H1 (cell line): ENCODE data around the gene RNF182. TPM values are rescaled to one million over a fixed set of nuclear protein-coding genes. Genes with fewer than 3 reads are reported as not detected.

Source experiments
- CTCF ChIA-PET: fragments of 300-600 bp; sonication (Branson Sonifier 250); formaldehyde crosslinking; loops from one replicate; lab custom pipeline; 2021; ENCODE audit not compliant: partially characterized antibody; lab: Charles Lee
- POLR2A ChIA-PET: fragments of 300-600 bp; sonication (Branson Sonifier 250); formaldehyde crosslinking; loops from one replicate; lab custom pipeline; 2021; ENCODE audit warnings: inconsistent platforms; ENCODE audit not compliant: partially characterized antibody; lab: Charles Lee
- DNase-seq, 2 experiments: peaks; one replicate each; pipeline versions ENCODE4 v3.0.0 to v3.0.0-alpha.2; 2010 to 2022; ENCODE audit warnings: low spot score in 2 of 2, low read depth in 1 of 2, mixed read lengths in 1 of 2
- FAIRE-seq: peaks from 2 replicates; lab custom pipeline; 2011; peaks lifted over from hg19 to GRCh38; lab: Jason Lieb, UNC
- H2AFZ ChIP-seq: 2 replicates; pipeline ENCODE4 v1.8.1; 2012; ENCODE audit warnings: low read length, inconsistent platforms
- H2AK5ac ChIP-seq: 2 replicates; pipeline ENCODE4 v1.6.1; 2013; ENCODE audit warnings: low read depth, low read length
- H2BK120ac ChIP-seq: replicated peaks from 2 replicates; pipeline ENCODE3; 2013; ENCODE audit warnings: low read depth, low read length, inconsistent platforms
- H2BK12ac ChIP-seq: 2 replicates; pipeline ENCODE4 v1.6.1; 2013; ENCODE audit warnings: low read depth, low read length
- H2BK15ac ChIP-seq: 2 replicates; pipeline ENCODE4 v1.6.1; 2013; ENCODE audit warnings: low read length
- H2BK20ac ChIP-seq: 2 replicates; pipeline ENCODE4 v1.6.1; 2013; ENCODE audit warnings: low read length
- H2BK5ac ChIP-seq: 2 replicates; pipeline ENCODE4 v1.6.1; 2013; ENCODE audit warnings: low read depth, low read length
- H3K14ac ChIP-seq: 2 replicates; pipeline ENCODE4 v1.6.1; 2013; ENCODE audit warnings: inconsistent platforms; ENCODE audit not compliant: insufficient read length
- H3K18ac ChIP-seq: 2 replicates; pipeline ENCODE4 v1.6.1; 2013; ENCODE audit warnings: low read length; ENCODE audit errors: extremely low read depth
- H3K23ac ChIP-seq: 2 replicates; pipeline ENCODE4 v1.6.1; 2013; ENCODE audit warnings: inconsistent platforms; ENCODE audit not compliant: insufficient read length
- H3K23me2 ChIP-seq: 2 replicates; pipeline ENCODE4 v1.6.1; 2013; ENCODE audit warnings: low read depth, low read length
- H3K27ac ChIP-seq: 2 replicates; pipeline ENCODE4 v1.6.1; 2011; ENCODE audit warnings: low read depth, low read length, inconsistent platforms
- H3K27me3 ChIP-seq, 4 experiments: replicated peaks in 1 of 4; 1 replicate in 1 of 4; 2 replicates in 3 of 4; pipeline versions ENCODE4 v1.6.1 to v1.8.1; 2011 to 2013; ENCODE audit warnings: low read length in 3 of 4, mild to moderate bottlenecking in 3 of 4, inconsistent platforms in 2 of 4, mixed read lengths in 2 of 4, moderate library complexity in 1 of 4; ENCODE audit not compliant: control insufficient read depth in 3 of 4, insufficient read depth in 3 of 4; ENCODE audit errors: extremely low read depth in 1 of 4
- H3K36me3 ChIP-seq, 4 experiments: 2 replicates each; pipeline versions ENCODE4 v1.6.1 to v1.8.1; 2011 to 2013; ENCODE audit warnings: mild to moderate bottlenecking in 4 of 4, low read length in 3 of 4, moderate library complexity in 2 of 4, control low read depth in 1 of 4, inconsistent platforms in 1 of 4; ENCODE audit not compliant: insufficient read depth in 4 of 4, control insufficient read depth in 2 of 4
- H3K4ac ChIP-seq: replicated peaks from 2 replicates; pipeline ENCODE3; 2013; ENCODE audit warnings: low read length, low read depth, mixed read lengths, inconsistent platforms; ENCODE audit not compliant: insufficient read length
- H3K4me1 ChIP-seq, 4 experiments: replicated peaks in 1 of 4; 1 replicate in 1 of 4; 2 replicates in 3 of 4; pipeline versions ENCODE4 v1.6.1 to v1.8.1; 2011 to 2013; ENCODE audit warnings: low read length in 3 of 4, inconsistent platforms in 2 of 4, mixed read lengths in 1 of 4; ENCODE audit not compliant: insufficient read depth in 4 of 4, control insufficient read depth in 3 of 4
- H3K4me2 ChIP-seq, 2 experiments: 2 replicates each; pipeline versions ENCODE4 v1.6.1 to v1.8.1; 2011 to 2013; ENCODE audit warnings: low read depth in 2 of 2, low read length in 2 of 2, control low read depth in 1 of 2, inconsistent platforms in 1 of 2, mild to moderate bottlenecking in 1 of 2; ENCODE audit not compliant: insufficient read depth in 1 of 2
- H3K4me3 ChIP-seq, 4 experiments: fragments of 200-600, 300-600 bp in 1 of 4; sonication (generic), shearing (Covaris generic), sonication (Bioruptor Twin) in 1 of 4; 2 replicates each; pipeline versions ENCODE4 v1.5.1 to v1.8.1; 2011 to 2016; ENCODE audit warnings: low read length in 4 of 4, low read depth in 3 of 4, control low read depth in 2 of 4, inconsistent platforms in 2 of 4, mild to moderate bottlenecking in 2 of 4, mixed read lengths in 1 of 4, moderate library complexity in 1 of 4; ENCODE audit not compliant: insufficient read depth in 2 of 4; ENCODE audit errors: extremely low read depth in 1 of 4
- H3K56ac ChIP-seq: replicated peaks from 2 replicates; pipeline ENCODE3; 2013; ENCODE audit warnings: low read depth, mild to moderate bottlenecking, mixed read lengths, low read length, inconsistent platforms; ENCODE audit not compliant: insufficient read length
- H3K79me1 ChIP-seq: 2 replicates; pipeline ENCODE4 v1.6.1; 2013; ENCODE audit warnings: low read depth, low read length, control low read depth
- H3K79me2 ChIP-seq, 2 experiments: 2 replicates each; pipeline versions ENCODE4 v1.6.1 to v1.8.1; 2012 to 2013; ENCODE audit warnings: low read length in 2 of 2, mild to moderate bottlenecking in 2 of 2, inconsistent platforms in 1 of 2; ENCODE audit not compliant: insufficient read depth in 2 of 2, control insufficient read depth in 1 of 2
- H3K9ac ChIP-seq, 4 experiments: replicated peaks in 1 of 4; 1 replicate in 1 of 4; 2 replicates in 3 of 4; pipeline versions ENCODE4 v1.6.1 to v1.8.1; 2011 to 2013; ENCODE audit warnings: low read depth in 3 of 4, low read length in 3 of 4, control low read depth in 2 of 4, mild to moderate bottlenecking in 2 of 4, moderate library complexity in 2 of 4, inconsistent platforms in 1 of 4; ENCODE audit errors: extremely low read depth in 1 of 4
- H3K9me3 ChIP-seq, 2 experiments: 2 replicates each; pipeline versions ENCODE4 v1.6.1 to v1.8.1; 2012 to 2013; ENCODE audit warnings: mild to moderate bottlenecking in 2 of 2, moderate library complexity in 2 of 2, control low read depth in 1 of 2, inconsistent platforms in 1 of 2, low read depth in 1 of 2, low read length in 1 of 2, mixed read lengths in 1 of 2; ENCODE audit not compliant: insufficient read depth in 2 of 2
- H4K20me1 ChIP-seq, 2 experiments: replicated peaks in 1 of 2; 2 replicates each; pipeline versions ENCODE3 to v1.8.1; 2011 to 2013; ENCODE audit warnings: inconsistent platforms in 2 of 2, low read length in 2 of 2, mild to moderate bottlenecking in 1 of 2; ENCODE audit not compliant: insufficient read depth in 2 of 2, control insufficient read depth in 1 of 2
- H4K5ac ChIP-seq: 2 replicates; pipeline ENCODE4 v1.6.1; 2013; ENCODE audit warnings: low read length, low read depth, mixed read lengths, inconsistent platforms; ENCODE audit not compliant: insufficient read length
- H4K8ac ChIP-seq: 2 replicates; pipeline ENCODE4 v1.8.0; 2013; ENCODE audit warnings: mild to moderate bottlenecking, moderate library complexity, low read length, inconsistent platforms; ENCODE audit not compliant: insufficient read depth; ENCODE audit errors: extremely low read depth
- H4K91ac ChIP-seq: replicated peaks from 2 replicates; pipeline ENCODE3; 2013; ENCODE audit warnings: low read length, mixed read lengths, inconsistent platforms; ENCODE audit not compliant: insufficient read length
- CBX5 ChIP-seq: fragments of 300-800, 300-1000 bp; sonication (generic); IDR thresholded peaks from 2 replicates; pipeline ENCODE4 v1.7.1; 2016; ENCODE audit warnings: antibody characterized with exemption, low read length, low read depth
- CEBPB ChIP-seq: IDR thresholded peaks from 2 replicates; pipeline ENCODE4 v1.6.1; 2012; ENCODE audit warnings: low read depth, low read length
- EGR1 ChIP-seq: IDR thresholded peaks from 2 replicates; pipeline ENCODE4 v1.6.1; 2011; ENCODE audit warnings: low read depth, low read length, borderline replicate concordance
- GTF2F1 ChIP-seq: IDR thresholded peaks from 2 replicates; pipeline ENCODE4 v1.6.1; 2012; ENCODE audit warnings: low read depth, low read length, improper control_type of control experiment, borderline replicate concordance
- HDAC2 ChIP-seq, 2 experiments: fragments of 300-600 bp in 1 of 2; sonication (generic) in 1 of 2; IDR thresholded peaks; 2 replicates each; pipeline ENCODE4 v1.6.1; 2011 to 2012; ENCODE audit warnings: low read depth in 2 of 2, low read length in 2 of 2, mild to moderate bottlenecking in 2 of 2, moderate library complexity in 2 of 2, borderline replicate concordance in 1 of 2, inconsistent platforms in 1 of 2
- KDM1A ChIP-seq: fragments of 200-600, 300-600 bp; sonication (generic); IDR thresholded peaks from 2 replicates; pipeline ENCODE4 v1.7.1; 2016; ENCODE audit warnings: mild to moderate bottlenecking, low read length, borderline replicate concordance
- MAX ChIP-seq: IDR thresholded peaks from 2 replicates; pipeline ENCODE4 v1.6.1; 2012; ENCODE audit warnings: inconsistent platforms
- POLR2AphosphoS5 ChIP-seq: IDR thresholded peaks from 2 replicates; pipeline ENCODE4 v1.6.1; 2011; ENCODE audit warnings: low read depth, low read length
- SP2 ChIP-seq: IDR thresholded peaks from 2 replicates; pipeline ENCODE4 v1.6.1; 2012; ENCODE audit warnings: mild to moderate bottlenecking, low read length, inconsistent platforms
- TAF1 ChIP-seq: IDR thresholded peaks from 2 replicates; pipeline ENCODE4 v1.6.1; 2011; ENCODE audit warnings: mild to moderate bottlenecking, low read depth, low read length
- TAF7 ChIP-seq: optimal IDR thresholded peaks from 2 replicates; pipeline ENCODE3; 2011; ENCODE audit warnings: low read depth, mild to moderate bottlenecking, inconsistent platforms, low read length, moderate library complexity, borderline replicate concordance
- ZNF274 ChIP-seq: IDR thresholded peaks from 2 replicates; pipeline ENCODE4 v1.7.0; 2012; ENCODE audit warnings: low read length, borderline replicate concordance; ENCODE audit errors: extremely low read depth
- WGBS, 2 experiments: shearing (Covaris generic) in 1 of 2; methylation state at CpG; one replicate each; pipeline versions ENCODE4 v1.1.6 to v1.1.7; 2013 to 2015; ENCODE audit warnings: low lambda C conversion rate in 2 of 2, mixed read lengths in 2 of 2, inconsistent platforms in 1 of 2, low coverage in 1 of 2, missing lambda C conversion rate in 1 of 2; ENCODE audit not compliant: insufficient replicate concordance in 2 of 2, insufficient coverage in 1 of 2, insufficient read length in 1 of 2; ENCODE audit errors: extremely low coverage in 1 of 2, missing lambda C conversion rate in 1 of 2; 5-methylcytosine and 5-hydroxymethylcytosine counted together
- polyA plus RNA-seq, 7 experiments: library from polyadenylated mRNA; depleted of rRNA in 3 of 7; stranded (reverse) in 5 of 7; unstranded in 2 of 7; fragments of >200 nt in 5 of 7; fragments of 200-250 nt in 2 of 7; gene quantifications; 1 replicate in 5 of 7; 2 replicates in 1 of 7; 4 replicates in 1 of 7; pipeline versions ENCODE4 v1.2.1 to v1.2.3, GENCODE V29; 2011 to 2013; ENCODE audit warnings: missing spikeins in 2 of 7, mixed read lengths in 2 of 7
- total RNA-seq: library from RNA; stranded (reverse); fragmentation: NEBNext Ultra II Directional; extraction: Animal tissue kit (Norgen Biotek cat#: 25700); gene quantifications from 2 replicates; pipeline ENCODE4 v1.2.1, GENCODE V29; 2021

Gene RNF182
- total and polyA plus RNA-seq, 2 of the 8 experiments (the other 6 are each of a cell fraction or from before 2014, with no cell fraction given) = 6.2 to 10.7 TPM

GRCh38 chr6:13979284-13980171 is 54.8 kb downstream of the RNF182 start:
- H3K4me3 ChIP-seq = no peak overlapping the region
- H2AFZ ChIP-seq = no peak overlapping the region
- H2BK120ac ChIP-seq = no peak overlapping the region
- H3K56ac ChIP-seq = no peak overlapping the region
- no peak overlapping the region for H4K5ac ChIP-seq
- DNase-seq (no peak), FAIRE-seq (no peak)
- peaks cover 0 to 8% (median 3%) of the 10 kb centered on the region in 4 experiments; a peak in 3 of 7 replicates for H3K4me1 ChIP-seq
- H3K9me3 ChIP-seq = no peaks in the 10 kb centered on the region
- H3K14ac ChIP-seq = no peak overlapping the region
- H3K9ac ChIP-seq = no peak overlapping the region
- H3K4ac ChIP-seq = no peak overlapping the region
- H2BK5ac ChIP-seq = no peak overlapping the region
- no peaks in the 10 kb centered on the region for H3K27me3 ChIP-seq
- no peak overlapping the region for H3K23ac ChIP-seq
- H3K79me1 ChIP-seq = no peaks in the 10 kb centered on the region
- ChIA-PET CTCF (interaction anchor here (1.1 kb wide), 1 partner anchor 24 kb away, joined by 4 read pairs; no protein-coding TSS in a partner anchor), POLR2A (no interaction called here)
- H2BK15ac ChIP-seq = no peak overlapping the region
- H3K23me2 ChIP-seq = no peaks in the 10 kb centered on the region
- H3K4me2 ChIP-seq = no peak overlapping the region
- no peak overlapping the region for H3K27ac ChIP-seq
- WGBS, 2 experiments = 90 to 100% methylated on average over 1 to 9 of the region's 9 CpGs
- no peak overlapping the region for H4K8ac ChIP-seq
- H3K18ac ChIP-seq = no peak overlapping the region
- H4K91ac ChIP-seq = no peak overlapping the region
- no peaks in the 10 kb centered on the region for H4K20me1 ChIP-seq
- H3K36me3 ChIP-seq = peaks cover 0 to 4% (median 0%) of the 10 kb centered on the region in 4 experiments; a peak in 3 of 8 replicates
- no peak overlapping the region for H2AK5ac ChIP-seq
- H2BK12ac ChIP-seq = no peak overlapping the region
- no peaks in the 10 kb centered on the region for H3K79me2 ChIP-seq
- no peak overlapping the region for H2BK20ac ChIP-seq
- TF ChIP-seq CEBPB (no peak), ZNF274 (no peak), MAX (no peak), GTF2F1 (no peak), SP2 (no peak), POLR2AphosphoS5 (no peak), KDM1A (no peak), TAF1 (no peak), CBX5 (no peak), EGR1 (no peak), HDAC2 (IDR thresholded peaks at IDR 0.05; ENCODE audit: borderline replicate concordance in 1 of 2, low read depth in 2 of 2, low read length in 2 of 2) (no peak), TAF7 (no peak)
